ENCODE data around the gene TWNK.
"Not testable (repeated sequence)": the region's sequence is repeated elsewhere in the genome, so short reads cannot be mapped to it uniquely, and the experiment has no call there.

Gene TWNK

GRCh38 chr10:100975397-100975796 is 11.9 kb upstream of the TWNK start:
- not testable (repeated sequence) for DNase-seq

- no peak for DNase-seq
Measured at GRCh38 chr10:100976906-100977305, 10.4 kb upstream of the TWNK start.

GRCh38 chr10:100977436-100977835 is 9.9 kb upstream of the TWNK start:
- no peak for DNase-seq

- DNase-seq = no peak
Measured at GRCh38 chr10:100978121-100978900, 9.0 kb upstream of the TWNK start.

GRCh38 chr10:100978901-100979195 is 8.5 kb upstream of the TWNK start:
- no peak for DNase-seq

GRCh38 chr10:100979791-100980272 is 7.5 kb upstream of the TWNK start:
- DNase-seq = no peak

GRCh38 chr10:100980311-100980710 is 7.0 kb upstream of the TWNK start:
- no peak for DNase-seq

- DNase-seq = no peak
Measured at GRCh38 chr10:100980711-100981110, 6.6 kb upstream of the TWNK start.

- DNase-seq = no peak
Measured at GRCh38 chr10:100981178-100981772, 6.1 kb upstream of the TWNK start.

- DNase-seq = no peak
Measured at GRCh38 chr10:100982916-100983830, 4.2 kb upstream of the TWNK start.

- DNase-seq = no peak
Measured at GRCh38 chr10:100983868-100984671, 3.3 kb upstream of the TWNK start.

- no peak for DNase-seq
Measured at GRCh38 chr10:100984672-100985177, 2.6 kb upstream of the TWNK start.

- DNase-seq = no peak
Measured at GRCh38 chr10:100985336-100985735, 2.0 kb upstream of the TWNK start.

- no peak for DNase-seq
Measured at GRCh38 chr10:100986623-100986951, 756 bp upstream of the TWNK start.

- DNase-seq = no peak
Measured at GRCh38 chr10:100987685-100988049, 324 bp downstream of the TWNK start.

GRCh38 chr10:100988166-100988565 is 823 bp downstream of the TWNK start:
- DNase-seq = no peak

GRCh38 chr10:100989088-100989487 is 1.7 kb downstream of the TWNK start:
- no peak for DNase-seq

GRCh38 chr10:100993986-100994708 is 6.8 kb downstream of the TWNK start:
- no peak for DNase-seq

GRCh38 chr10:100995181-100995580 is 7.8 kb downstream of the TWNK start:
- DNase-seq = no peak

GRCh38 chr10:100996678-100997359 is 9.5 kb downstream of the TWNK start:
- no peak for DNase-seq

GRCh38 chr10:100997360-100998182 is 10.2 kb downstream of the TWNK start:
- DNase-seq = no peak
